Neuronal stem cell (in vitro differentiated cells): ENCODE data around the gene SIAH2.
"Not testable (repeated sequence)": the region's sequence is repeated elsewhere in the genome, so short reads cannot be mapped to it uniquely, and the experiment has no call there.

Experiments used
- DNase-seq: peaks from one replicate; pipeline ENCODE4 v3.0.0-alpha.2; 2013; ENCODE audit warnings: low spot score
- H2AFZ ChIP-seq: one replicate; pipeline ENCODE4 v1.6.1; 2013; ENCODE audit warnings: mild to moderate bottlenecking, low read length, inconsistent platforms
- H2AK5ac ChIP-seq: 2 replicates; pipeline ENCODE4 v1.6.1; 2013; ENCODE audit warnings: low read depth, mild to moderate bottlenecking, inconsistent platforms, low read length, moderate library complexity, mixed read lengths
- H2BK120ac ChIP-seq: 2 replicates; pipeline ENCODE4 v1.6.1; 2013; ENCODE audit warnings: low read depth, mild to moderate bottlenecking, inconsistent platforms, low read length, moderate library complexity, mixed read lengths
- H2BK12ac ChIP-seq: one replicate; pipeline ENCODE4 v1.6.1; 2013; ENCODE audit warnings: low read length, inconsistent platforms
- H2BK15ac ChIP-seq: 2 replicates; pipeline ENCODE4 v1.6.1; 2013; ENCODE audit warnings: mild to moderate bottlenecking, low read length, inconsistent platforms, mixed read lengths
- H2BK5ac ChIP-seq: one replicate; pipeline ENCODE4 v1.6.1; 2013; ENCODE audit warnings: inconsistent platforms, mild to moderate bottlenecking, low read length, moderate library complexity
- H3K14ac ChIP-seq: one replicate; pipeline ENCODE4 v1.6.1; 2013; ENCODE audit warnings: low read length, inconsistent platforms
- H3K18ac ChIP-seq: 2 replicates; pipeline ENCODE4 v1.6.1; 2013; ENCODE audit warnings: low read length, inconsistent platforms
- H3K23ac ChIP-seq: 2 replicates; pipeline ENCODE4 v1.6.1; 2013; ENCODE audit warnings: low read depth, mild to moderate bottlenecking, mixed read lengths, low read length, inconsistent platforms; ENCODE audit not compliant: poor library complexity
- H3K27ac ChIP-seq: replicated peaks from 3 replicates; pipeline ENCODE4 v1.5.1; 2013; ENCODE audit warnings: low read length, inconsistent platforms
- H3K27me3 ChIP-seq, 3 experiments: 2 replicates each; pipeline ENCODE4 v1.6.1; 2013; ENCODE audit warnings: low read length in 3 of 3, mild to moderate bottlenecking in 2 of 3, inconsistent platforms in 1 of 3, low read depth in 1 of 3, mixed read lengths in 1 of 3, moderate library complexity in 1 of 3; ENCODE audit not compliant: control insufficient read depth in 3 of 3, insufficient read depth in 3 of 3
- H3K36me3 ChIP-seq, 2 donors: replicated peaks in 1 of 2; 2 replicates each; pipeline ENCODE4 v1.6.1; 2013; ENCODE audit warnings: low read length in 2 of 2; ENCODE audit not compliant: control insufficient read depth in 2 of 2, insufficient read depth in 2 of 2
- H3K4ac ChIP-seq: 2 replicates; pipeline ENCODE4 v1.6.1; 2013; ENCODE audit warnings: inconsistent platforms, mild to moderate bottlenecking, low read length, moderate library complexity
- H3K4me1 ChIP-seq, 2 donors: 1 replicate in 1 of 2; 2 replicates in 1 of 2; pipeline ENCODE4 v1.6.1; 2013; ENCODE audit warnings: low read length in 2 of 2, low read depth in 1 of 2; ENCODE audit not compliant: control insufficient read depth in 2 of 2, insufficient read depth in 1 of 2
- H3K4me2 ChIP-seq: one replicate; pipeline ENCODE4 v1.6.1; 2013; ENCODE audit warnings: mild to moderate bottlenecking, low read length, inconsistent platforms; ENCODE audit not compliant: insufficient read depth, poor library complexity, severe bottlenecking
- H3K4me3 ChIP-seq, 2 donors: 2 replicates each; pipeline ENCODE4 v1.5.1; 2013; ENCODE audit warnings: low read length in 2 of 2, mild to moderate bottlenecking in 2 of 2, inconsistent platforms in 1 of 2, moderate library complexity in 1 of 2
- H3K79me1 ChIP-seq: one replicate; pipeline ENCODE4 v1.6.1; 2013; ENCODE audit warnings: low read depth, mild to moderate bottlenecking, inconsistent platforms, low read length, moderate library complexity
- H3K9ac ChIP-seq: one replicate; pipeline ENCODE4 v1.6.1; 2013; ENCODE audit warnings: mild to moderate bottlenecking, low read depth, low read length, inconsistent platforms; ENCODE audit not compliant: poor library complexity
- H3K9me3 ChIP-seq, 2 donors: replicated peaks in 1 of 2; 2 replicates each; pipeline versions ENCODE3 to v1.6.1; 2013; ENCODE audit warnings: low read length in 2 of 2, mild to moderate bottlenecking in 2 of 2, inconsistent platforms in 1 of 2, low read depth in 1 of 2, mixed read lengths in 1 of 2, moderate library complexity in 1 of 2; ENCODE audit not compliant: control insufficient read depth in 2 of 2, insufficient read depth in 1 of 2
- H4K8ac ChIP-seq: one replicate; pipeline ENCODE4 v1.6.1; 2013; ENCODE audit warnings: low read depth, mild to moderate bottlenecking, inconsistent platforms, low read length, moderate library complexity
- H4K91ac ChIP-seq: one replicate; pipeline ENCODE4 v1.6.1; 2013; ENCODE audit warnings: low read length, low read depth, mild to moderate bottlenecking, inconsistent platforms; ENCODE audit not compliant: poor library complexity
- WGBS, 2 donors: extraction: QIAGEN DNeasy Blood & Tissue Kit; methylation state at CpG; one replicate each; pipeline ENCODE4 v1.1.7; 2013; ENCODE audit warnings: missing lambda C conversion rate in 2 of 2, mixed read lengths in 1 of 2; ENCODE audit not compliant: insufficient read length in 2 of 2, insufficient replicate concordance in 1 of 2; ENCODE audit errors: extremely low coverage in 2 of 2; 5-methylcytosine and 5-hydroxymethylcytosine counted together

The SIAH2 gene

GRCh38 chr3:150797155-150797554 is 34.2 kb upstream of the SIAH2 start:
- Histone ChIP-seq H2BK15ac (no peak overlapping the region), H3K18ac (no peak overlapping the region), H3K4ac (no peak overlapping the region), H4K91ac (no peak overlapping the region), H3K4me2 (no peak overlapping the region), H3K9ac (no peak overlapping the region), H3K79me1 (no peaks in the 10 kb centered on the region), H3K27me3 (peaks cover 0 to 7% (median 0%) of the 10 kb centered on the region in 3 experiments), H2AK5ac (no peak overlapping the region), H3K36me3 (no peaks in the 10 kb centered on the region), H3K14ac (no peak overlapping the region), H3K4me3 (no peak overlapping the region), H2AFZ (no peak overlapping the region), H2BK120ac (no peak overlapping the region), H4K8ac (no peak overlapping the region), H3K9me3 (no peaks in the 10 kb centered on the region), H3K4me1 (peaks cover 4 to 8% of the 10 kb centered on the region in 2 donors), H2BK12ac (no peak overlapping the region), H3K27ac (no peak overlapping the region), H2BK5ac (no peak overlapping the region), H3K23ac (no peak overlapping the region)
- no CpG with 5 or more reads among the region's 2 CpGs for WGBS, 2 donors
- DNase-seq = no peak

GRCh38 chr3:150796527-150796926 is 33.6 kb upstream of the SIAH2 start:
- not testable (repeated sequence) for DNase-seq, H2BK12ac ChIP-seq, H3K27ac ChIP-seq, H2BK120ac ChIP-seq, H3K4ac ChIP-seq, H3K4me1 ChIP-seq, H3K4me3 ChIP-seq, H3K23ac ChIP-seq, H3K9me3 ChIP-seq, H3K9ac ChIP-seq, H2AFZ ChIP-seq, H2BK15ac ChIP-seq, H2BK5ac ChIP-seq, H3K14ac ChIP-seq, H3K18ac ChIP-seq, H3K79me1 ChIP-seq, H3K4me2 ChIP-seq, H2AK5ac ChIP-seq, H4K91ac ChIP-seq, H4K8ac ChIP-seq, H3K36me3 ChIP-seq
- no CpG with 5 or more reads among the region's 2 CpGs for WGBS, 2 donors
- peaks cover 0 to 11% (median 0%) of the 10 kb centered on the region in 3 experiments for H3K27me3 ChIP-seq

- DNase-seq = no peak
- H3K4me2 ChIP-seq = no peak overlapping the region
- H4K91ac ChIP-seq = no peak overlapping the region
- H3K18ac ChIP-seq = no peak overlapping the region
- no CpG with 5 or more reads among the region's 4 CpGs for WGBS, 2 donors
- no peak overlapping the region for H2BK12ac ChIP-seq
- H3K9me3 ChIP-seq = no peaks in the 10 kb centered on the region
- H3K4me3 ChIP-seq = no peak overlapping the region
- H2BK15ac ChIP-seq = no peak overlapping the region
- no peak overlapping the region for H3K23ac ChIP-seq
- peaks cover 4 to 8% of the 10 kb centered on the region in 2 donors for H3K4me1 ChIP-seq
- H3K27me3 ChIP-seq = peaks cover 0 to 23% (median 0%) of the 10 kb centered on the region in 3 experiments
- H3K27ac ChIP-seq = no peak overlapping the region
- no peak overlapping the region for H4K8ac ChIP-seq
- no peaks in the 10 kb centered on the region for H3K36me3 ChIP-seq
- no peak overlapping the region for H3K14ac ChIP-seq
- H2AK5ac ChIP-seq = no peak overlapping the region
- no peak overlapping the region for H3K4ac ChIP-seq
- H2AFZ ChIP-seq = no peak overlapping the region
- no peak overlapping the region for H2BK5ac ChIP-seq
- H3K79me1 ChIP-seq = no peaks in the 10 kb centered on the region
- H3K9ac ChIP-seq = no peak overlapping the region
- H2BK120ac ChIP-seq = no peak overlapping the region
These were observed 30.7 kb upstream of the SIAH2 start for GRCh38 chr3:150793641-150794040.

- Histone ChIP-seq H3K27ac (no peak overlapping the region), H3K9me3 (no peaks in the 10 kb centered on the region), H3K79me1 (no peaks in the 10 kb centered on the region), H3K18ac (no peak overlapping the region), H2BK12ac (no peak overlapping the region), H3K14ac (no peak overlapping the region), H3K27me3 (peaks cover 0 to 31% (median 0%) of the 10 kb centered on the region in 3 experiments), H3K4me1 (peaks cover 0 to under 1% of the 10 kb centered on the region in 2 donors), H3K4me2 (no peak overlapping the region), H3K23ac (no peak overlapping the region), H4K8ac (no peak overlapping the region), H2AK5ac (no peak overlapping the region), H2BK5ac (no peak overlapping the region), H3K36me3 (no peaks in the 10 kb centered on the region), H4K91ac (no peak overlapping the region), H3K4me3 (no peak overlapping the region), H2BK120ac (no peak overlapping the region), H3K4ac (no peak overlapping the region), H3K9ac (no peak overlapping the region), H2BK15ac (no peak overlapping the region), H2AFZ (no peak overlapping the region)
- no peak for DNase-seq
These were observed 27.7 kb upstream of the SIAH2 start for GRCh38 chr3:150790629-150791028.
